8988T (cell line): ENCODE results near the gene PDE3B.
"Not testable (repeated sequence)": the region's sequence is repeated elsewhere in the genome, so short reads cannot be mapped to it uniquely, and the experiment has no call there.

Source experiments
- DNase-seq: peaks from one replicate; pipeline ENCODE4 v3.0.0; 2011

Gene PDE3B

GRCh38 chr11:14678350-14678749, 34.7 kb downstream of the PDE3B start:
- no peak for DNase-seq

GRCh38 chr11:14679662-14680061, 36.1 kb downstream of the PDE3B start:
- DNase-seq, result no peak

- DNase-seq, result not testable (repeated sequence)
Measured at GRCh38 chr11:14684234-14684915, 40.8 kb downstream of the PDE3B start.

GRCh38 chr11:14687456-14687855, 43.9 kb downstream of the PDE3B start:
- DNase-seq, result no peak

DNA sequence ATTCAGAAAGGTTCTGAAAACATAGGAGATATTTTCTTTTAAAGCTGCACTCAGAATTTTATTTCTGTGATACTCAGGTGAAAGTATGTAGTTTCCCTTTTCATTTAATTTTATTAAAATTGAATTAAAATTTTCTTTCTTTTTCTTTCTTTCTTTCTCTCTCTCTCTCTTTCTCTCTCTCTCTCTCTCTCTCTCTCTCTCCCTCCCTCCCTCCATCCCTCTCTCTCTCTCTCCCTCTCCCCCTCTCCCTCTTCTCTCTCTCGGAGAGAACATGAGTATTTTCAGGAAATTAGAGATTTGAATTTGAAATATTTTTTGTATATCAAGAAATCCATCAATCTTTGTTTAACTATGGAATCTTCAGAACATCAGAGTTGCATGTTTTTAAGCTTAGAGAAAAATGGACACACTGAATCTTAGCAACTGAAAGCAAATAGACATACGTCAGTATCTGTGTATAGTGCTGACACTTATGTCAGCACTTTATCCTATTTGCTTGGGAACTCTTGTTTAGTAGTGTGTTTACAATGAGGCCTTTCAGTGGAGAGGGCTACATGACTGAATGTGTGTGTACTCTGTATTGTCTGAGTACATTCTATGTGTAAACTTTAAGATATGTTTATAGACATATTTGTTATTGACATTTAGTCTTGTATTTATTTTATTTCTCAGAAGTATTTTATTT, 44.5 kb downstream of the PDE3B start:
- DNase-seq, result no peak

DNA sequence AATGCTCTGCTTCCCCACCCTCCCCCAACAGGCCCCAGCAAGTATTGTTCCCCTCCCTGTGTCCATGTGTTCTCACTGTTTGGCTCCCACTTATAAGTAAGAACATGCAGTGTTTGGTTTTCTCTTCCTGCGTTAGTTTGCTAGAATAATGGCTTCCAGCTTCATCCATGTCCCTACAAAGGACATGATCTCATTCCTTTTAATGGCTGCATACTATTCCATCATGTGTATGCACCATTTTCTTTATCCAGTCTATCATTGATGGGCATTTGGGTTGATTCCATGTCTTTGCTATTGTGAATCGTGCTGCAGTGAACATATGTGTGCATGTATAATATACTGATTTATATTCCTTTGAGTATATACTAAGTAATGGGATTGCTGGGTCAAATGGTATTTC, 52.1 kb downstream of the PDE3B start:
- DNase-seq, result not testable (repeated sequence)

- no peak for DNase-seq
Measured at GRCh38 chr11:14698771-14699170, 55.2 kb downstream of the PDE3B start.

DNA sequence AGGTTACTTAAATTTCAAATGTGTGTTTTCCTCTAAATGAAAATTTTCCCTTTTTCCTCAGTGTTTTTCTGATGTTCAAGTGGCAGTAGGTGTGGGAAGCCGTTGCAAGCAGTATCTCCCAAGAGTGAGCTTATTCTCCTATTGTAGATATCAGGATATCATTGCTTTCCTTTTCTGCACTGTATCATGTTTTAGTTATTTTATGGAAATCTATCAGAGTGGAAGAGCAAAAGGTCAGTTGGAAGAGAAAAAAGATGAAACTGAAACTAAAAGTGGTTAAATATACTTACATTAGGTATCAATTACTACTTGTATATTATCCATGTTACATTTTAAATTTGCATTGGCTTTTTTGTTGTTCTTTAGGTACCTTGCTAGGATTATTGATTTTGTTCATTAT, 57.0 kb downstream of the PDE3B start:
- no peak for DNase-seq

DNA sequence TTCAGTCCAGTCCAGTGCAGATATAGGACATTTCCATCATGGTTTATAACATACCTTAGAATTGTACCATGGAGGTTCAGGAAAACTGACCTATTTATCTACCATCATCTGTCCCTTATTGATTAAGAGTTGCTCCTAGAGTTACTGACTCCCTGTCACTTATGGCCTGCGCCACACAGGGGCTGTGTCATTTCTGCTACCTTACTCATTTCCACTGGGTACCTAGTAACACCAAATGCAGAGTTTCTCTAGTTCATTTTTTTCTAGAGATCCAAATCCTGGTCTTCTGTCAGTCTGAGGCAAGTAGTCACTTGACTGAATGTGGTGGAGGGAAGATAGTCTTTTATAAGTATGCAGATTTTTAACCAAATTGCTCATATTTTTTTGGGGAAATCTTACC, 59.2 kb downstream of the PDE3B start:
- DNase-seq, result no peak

- DNase-seq, result no peak
Measured at GRCh38 chr11:14703731-14704130, 60.1 kb downstream of the PDE3B start.

- no peak for DNase-seq
Measured at GRCh38 chr11:14705067-14705466, 61.5 kb downstream of the PDE3B start.

DNA sequence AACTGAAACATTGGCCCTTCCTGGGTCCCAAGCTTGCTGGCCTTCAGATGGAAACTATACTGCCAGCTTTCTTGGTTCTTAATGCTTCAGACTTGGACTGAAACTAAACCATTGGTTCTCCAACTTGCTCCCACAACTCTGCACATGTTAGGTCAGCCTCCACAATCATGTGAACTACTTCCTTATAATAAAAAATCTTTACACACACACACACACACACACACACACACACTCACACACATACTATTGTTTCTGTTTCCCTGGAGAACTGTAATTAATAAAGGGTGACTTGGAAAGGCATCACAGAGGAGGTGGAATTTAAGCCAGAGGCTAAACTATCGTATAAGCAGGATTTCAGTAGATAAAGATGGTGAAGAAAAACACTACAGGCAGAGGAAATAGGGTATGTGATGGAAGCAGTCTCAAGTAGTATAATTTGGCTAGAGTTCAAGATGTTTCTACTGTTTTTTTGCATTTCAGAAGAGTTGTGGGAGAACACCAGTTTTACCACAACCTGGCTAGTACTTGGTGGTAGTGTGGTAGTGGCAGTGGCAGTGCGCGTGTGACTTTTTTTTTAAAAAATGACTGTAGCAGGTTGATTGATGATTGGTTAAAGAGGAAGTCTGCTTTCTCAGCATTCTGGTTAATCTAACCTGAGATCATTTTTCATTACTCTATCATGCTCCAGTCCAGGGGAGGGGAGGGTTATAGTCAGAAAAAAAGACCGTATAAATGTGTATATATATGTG, 70.1 kb downstream of the PDE3B start:
- no peak for DNase-seq

DNA sequence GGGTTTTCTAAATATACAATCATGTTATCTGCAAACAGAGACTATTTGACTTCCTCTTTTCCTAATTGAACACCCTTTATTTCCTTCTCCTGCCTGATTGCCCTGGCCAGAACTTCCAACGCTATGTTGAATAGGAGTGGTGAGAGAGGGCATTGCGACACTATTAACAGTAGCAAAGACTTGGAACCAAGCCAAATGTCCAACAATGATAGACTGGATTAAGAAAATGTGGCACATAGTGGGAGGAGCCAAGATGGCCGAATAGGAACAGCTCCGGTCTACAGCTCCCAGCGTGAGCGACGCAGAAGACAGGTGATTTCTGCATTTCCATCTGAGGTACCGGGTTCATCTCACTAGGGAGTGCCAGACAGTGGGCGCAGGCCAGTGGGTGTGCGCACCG, 72.1 kb downstream of the PDE3B start:
- DNase-seq, result not testable (repeated sequence)

- DNase-seq, result no peak
Measured at GRCh38 chr11:14722496-14722895, 78.9 kb downstream of the PDE3B start.

DNA sequence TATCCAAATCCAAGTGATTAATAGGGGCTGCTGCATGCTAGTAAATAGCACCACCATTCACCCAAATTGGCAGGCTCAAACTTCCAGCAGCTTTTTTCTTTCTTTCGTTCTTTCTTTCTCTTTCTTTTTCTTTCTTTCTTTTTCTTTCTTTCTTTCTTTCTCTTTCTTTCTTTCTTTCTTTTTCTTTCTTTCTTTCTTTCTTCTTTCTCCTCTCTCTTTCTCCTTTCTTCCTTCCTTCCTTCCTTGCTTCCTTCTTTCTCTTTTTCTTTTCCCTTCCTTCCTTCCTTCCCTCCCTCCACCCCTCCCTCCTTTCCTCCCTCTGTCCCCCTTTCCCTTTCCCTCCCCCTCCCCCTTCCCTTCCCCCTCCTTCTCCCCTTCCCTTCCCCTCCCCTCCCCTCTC, 81.5 kb downstream of the PDE3B start:
- no peak for DNase-seq

GRCh38 chr11:14727215-14727614, 83.6 kb downstream of the PDE3B start:
- DNase-seq, result no peak

- DNase-seq, result no peak
Measured at GRCh38 chr11:14727746-14728145, 84.1 kb downstream of the PDE3B start.

- DNase-seq, result not testable (repeated sequence)
Measured at GRCh38 chr11:14740539-14740938, 96.9 kb downstream of the PDE3B start.

DNA sequence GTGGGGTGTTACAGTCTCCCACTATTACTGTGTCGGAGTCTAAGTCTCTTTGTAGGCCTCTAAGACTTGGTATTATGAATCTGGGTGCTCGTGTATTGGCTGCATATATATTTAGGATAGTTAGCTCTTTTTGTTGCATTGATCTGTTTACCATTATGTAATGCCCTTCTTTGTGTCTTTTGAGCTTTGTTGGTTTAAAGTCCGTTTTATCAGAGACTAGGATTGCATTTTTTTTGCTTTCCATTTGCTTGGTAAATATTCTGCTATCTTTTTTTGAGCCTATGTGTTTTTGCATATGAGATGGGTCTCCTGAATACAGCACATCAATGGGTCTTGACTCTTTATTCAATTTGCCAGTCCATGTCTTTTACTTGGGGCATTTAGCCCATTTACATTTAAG, 97.6 kb downstream of the PDE3B start:
- no peak for DNase-seq

DNA sequence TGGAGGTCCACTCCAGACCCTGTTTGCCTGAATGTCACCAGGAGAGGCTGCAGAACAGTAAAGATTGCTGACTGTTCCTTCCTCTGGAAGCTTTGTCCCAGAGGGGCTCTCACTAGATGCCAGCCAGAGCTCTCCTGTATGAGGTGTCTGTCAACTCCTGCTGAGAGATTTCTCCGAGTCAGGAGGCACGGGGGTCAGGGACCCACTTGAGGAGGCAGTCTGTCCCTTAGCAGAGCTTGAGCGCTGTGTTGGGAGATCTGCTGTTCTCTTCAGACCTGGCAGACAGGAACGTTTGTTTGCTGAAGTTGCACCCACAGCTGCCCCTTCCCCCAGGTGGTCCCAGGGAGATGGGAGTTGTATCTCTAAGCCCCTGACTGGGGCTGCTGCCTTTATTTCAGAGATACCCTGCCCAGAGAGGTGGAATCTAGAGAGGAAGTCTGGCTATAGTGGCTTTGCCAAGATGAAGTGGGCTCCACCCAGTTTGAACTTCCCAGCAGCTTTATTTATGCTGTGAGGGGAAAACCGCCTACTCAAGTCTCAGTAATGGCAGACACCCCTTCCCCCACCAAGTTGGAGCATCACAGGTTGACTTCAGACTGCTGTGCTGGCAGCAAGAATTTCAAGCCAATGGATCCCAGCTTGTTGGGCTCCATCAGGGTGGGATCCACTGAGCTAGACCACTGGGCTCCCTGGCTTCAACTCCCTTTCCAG, 99.4 kb downstream of the PDE3B start:
- DNase-seq, result no peak

DNA sequence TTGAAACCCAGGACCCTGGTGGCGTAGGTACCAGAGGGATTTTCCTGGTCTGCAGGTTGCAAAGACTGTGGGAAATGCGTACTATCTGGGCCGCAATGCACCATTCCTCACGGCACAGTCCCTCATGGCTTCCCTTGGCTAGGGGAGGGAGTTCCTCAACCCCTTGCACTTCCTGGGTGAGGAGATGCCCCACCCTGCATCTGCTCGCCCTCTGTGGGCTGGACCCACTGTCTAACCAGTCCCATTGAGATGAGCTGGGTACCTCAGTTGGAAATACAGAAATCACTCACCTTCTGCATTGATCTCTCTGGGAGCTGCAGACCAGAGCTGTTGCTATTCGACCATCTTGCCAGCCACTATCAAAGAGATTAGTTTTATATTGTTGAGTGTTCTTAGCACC, 100.1 kb downstream of the PDE3B start:
- DNase-seq, result not testable (repeated sequence)

DNA sequence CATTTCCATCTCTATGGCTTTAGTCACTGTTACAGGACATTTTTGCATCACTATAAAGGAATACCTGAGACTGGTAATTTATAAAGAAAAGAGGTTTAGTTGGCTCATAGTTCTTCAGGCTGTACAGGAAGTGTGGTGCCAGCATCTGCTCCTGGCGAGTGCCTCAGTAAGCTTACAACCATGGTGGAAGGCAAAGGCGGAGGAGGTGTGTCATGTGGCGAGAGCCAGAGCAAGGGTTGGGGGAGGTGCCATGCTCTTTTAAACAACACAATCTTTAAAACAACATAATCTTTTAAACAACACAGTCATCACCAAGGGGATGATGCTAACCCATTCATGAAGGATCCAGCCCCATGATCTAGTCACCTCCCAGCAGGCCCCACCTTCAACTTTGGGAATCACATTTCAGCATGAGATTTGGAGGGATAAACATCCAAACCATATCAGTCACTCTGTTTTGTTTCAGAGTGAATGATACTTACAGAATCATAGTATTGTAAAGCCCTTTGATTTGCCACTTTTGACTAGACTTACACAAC, 103.3 kb downstream of the PDE3B start:
- no peak for DNase-seq

- DNase-seq, result no peak
Measured at GRCh38 chr11:14748090-14748489, 104.5 kb downstream of the PDE3B start.
